ENCODE measurements around the gene NRL. TPM values are rescaled to one million over a fixed set of nuclear protein-coding genes. Genes with fewer than 3 reads are reported as not detected.

The NRL gene
- total RNA-seq, result 0.77 and 0.99 TPM in 2 replicates
- polyA plus RNA-seq, result 0.45 and 0.49 TPM in 2 replicates
- 0.49 and 0.60 TPM in 2 replicates for polyA plus RNA-seq (2012)
- polyA minus RNA-seq (ENCODE audit: low replicate concordance), result 1.0 and 2.6 TPM in 2 replicates

DNA sequence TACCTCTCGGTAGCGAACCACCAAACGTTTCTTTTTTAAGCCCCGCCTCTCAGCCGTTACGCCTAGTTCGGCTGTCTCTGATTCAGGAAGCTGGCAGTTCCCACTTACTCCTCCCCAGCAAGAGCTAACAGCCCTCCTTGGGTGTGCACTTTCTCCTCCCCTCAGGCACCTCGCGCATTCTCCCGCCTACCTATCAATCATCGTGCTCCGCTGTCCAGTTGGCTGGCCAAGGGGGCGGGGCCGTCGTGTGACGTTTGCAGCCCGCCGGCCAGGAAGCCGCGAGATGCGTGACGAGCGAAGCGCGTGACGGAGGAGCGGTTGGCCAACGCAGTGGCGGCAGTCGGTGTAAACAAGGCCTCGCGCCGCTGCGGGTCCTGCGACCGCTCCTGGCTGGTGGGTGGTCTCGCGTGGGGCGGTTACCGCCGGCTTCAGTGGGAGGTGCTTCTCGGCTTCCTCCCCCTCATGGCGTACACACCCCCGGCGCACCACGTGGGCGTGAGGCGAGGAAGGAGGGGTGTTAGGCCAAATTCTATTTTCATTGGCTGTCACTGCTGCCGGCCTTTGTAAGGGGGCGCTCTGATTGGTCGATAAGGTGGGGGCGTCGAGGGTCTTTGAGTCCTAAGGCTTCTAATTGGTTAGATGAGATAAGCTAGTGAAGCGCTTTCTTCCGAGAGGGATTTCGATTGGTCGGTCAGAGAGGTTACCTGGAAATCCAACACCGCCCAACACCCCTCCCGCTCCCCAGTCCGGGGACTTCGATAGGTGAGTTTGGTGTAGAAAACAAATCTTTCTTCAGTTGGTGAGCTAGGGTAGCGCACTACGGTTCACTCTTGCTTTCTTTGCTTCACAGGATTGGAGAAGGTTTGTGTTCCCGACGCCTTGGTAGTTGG lies at the start of gene NRL, which contains the start of gene DCAF11:
TSS of gene NRL (minus strand) at position 418 of the 890 bp plus-strand sequence. CDS start 32,101 bp downstream, outside the sequence.
TSS of gene DCAF11 (plus strand) at position 246 of the 890 bp plus-strand sequence. CDS start 818 bp downstream, outside the sequence.
- Histone ChIP-seq H4K20me1 (ENCODE audit: control insufficient read depth, extremely low read depth, insufficient read depth, low read length) (no peaks in the 10 kb centered on the region), H3K27me3 (ENCODE audit: control insufficient read depth, insufficient read depth, low read length) (no peaks in the 10 kb centered on the region), H3K4me1 (ENCODE audit: control insufficient read depth, extremely low read depth, insufficient read depth, low read length) (peaks cover 5% of the 10 kb centered on the region), H3K36me3 (ENCODE audit: control insufficient read depth, insufficient read depth, low read length) (no peaks in the 10 kb centered on the region), H2AFZ (ENCODE audit: low read length) (peak within 1 kb of the TSS; percentile 96), H3K9ac (ENCODE audit: insufficient read depth, low read length) (peak within 1 kb of the TSS; percentile 96), H3K27ac (ENCODE audit: insufficient read depth, low read length) (peak within 1 kb of the TSS; percentile 98), H3K4me2 (ENCODE audit: extremely low read depth, insufficient read depth, low read length) (peak within 1 kb of the TSS; percentile 100), H3K79me2 (ENCODE audit: control insufficient read depth, insufficient read depth, low read length) (no peaks in the 10 kb centered on the region), H3K9me3 (ENCODE audit: control insufficient read depth, insufficient read depth, low read depth, low read length) (no peaks in the 10 kb centered on the region), H3K4me3 (replicated peaks in 1 of 4; ENCODE audit: control extremely low read depth in 1 of 4, insufficient read depth in 1 of 4, low read depth in 3 of 4, low read length in 4 of 4) (peak within 1 kb of the TSS; percentile 39 to 96 (median 72))
- DNase-seq (ENCODE audit: low read depth in 2 of 2), result peak; percentile 100
- TF ChIP-seq, protein P1, sequence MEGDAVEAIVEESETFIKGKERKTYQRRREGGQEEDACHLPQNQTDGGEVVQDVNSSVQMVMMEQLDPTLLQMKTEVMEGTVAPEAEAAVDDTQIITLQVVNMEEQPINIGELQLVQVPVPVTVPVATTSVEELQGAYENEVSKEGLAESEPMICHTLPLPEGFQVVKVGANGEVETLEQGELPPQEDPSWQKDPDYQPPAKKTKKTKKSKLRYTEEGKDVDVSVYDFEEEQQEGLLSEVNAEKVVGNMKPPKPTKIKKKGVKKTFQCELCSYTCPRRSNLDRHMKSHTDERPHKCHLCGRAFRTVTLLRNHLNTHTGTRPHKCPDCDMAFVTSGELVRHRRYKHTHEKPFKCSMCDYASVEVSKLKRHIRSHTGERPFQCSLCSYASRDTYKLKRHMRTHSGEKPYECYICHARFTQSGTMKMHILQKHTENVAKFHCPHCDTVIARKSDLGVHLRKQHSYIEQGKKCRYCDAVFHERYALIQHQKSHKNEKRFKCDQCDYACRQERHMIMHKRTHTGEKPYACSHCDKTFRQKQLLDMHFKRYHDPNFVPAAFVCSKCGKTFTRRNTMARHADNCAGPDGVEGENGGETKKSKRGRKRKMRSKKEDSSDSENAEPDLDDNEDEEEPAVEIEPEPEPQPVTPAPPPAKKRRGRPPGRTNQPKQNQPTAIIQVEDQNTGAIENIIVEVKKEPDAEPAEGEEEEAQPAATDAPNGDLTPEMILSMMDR (conservative IDR thresholded peaks at IDR 0.05 in 1 of 2, IDR thresholded peaks at IDR 0.05 in 1 of 2; ENCODE audit: low read depth in 1 of 2, low read length in 2 of 2), result no peak
- TF ChIP-seq EZH2 (IDR thresholded peaks at IDR 0.05; ENCODE audit: low read length, missing control alignments), result no peak

DNA sequence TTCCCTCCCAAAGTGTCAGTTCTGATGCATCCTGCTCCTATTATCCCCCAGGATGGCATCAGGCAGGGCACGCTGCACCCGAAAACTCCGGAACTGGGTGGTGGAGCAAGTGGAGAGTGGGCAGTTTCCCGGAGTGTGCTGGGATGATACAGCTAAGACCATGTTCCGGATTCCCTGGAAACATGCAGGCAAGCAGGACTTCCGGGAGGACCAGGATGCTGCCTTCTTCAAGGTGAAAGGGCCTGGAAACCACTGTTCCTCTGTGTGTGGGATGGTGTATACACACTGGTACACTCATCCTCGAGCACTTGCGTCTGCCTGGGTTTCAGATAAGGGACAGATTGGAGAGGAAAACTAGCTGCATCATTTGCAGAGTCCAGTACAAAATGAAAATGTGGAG lies 47.3 kb upstream of the NRL start:
- peak in 1 of 2 donors; percentile 49 for DNase-seq (ENCODE audit: low read depth in 2 of 2)
- peaks cover 41% of the 10 kb centered on the region for H3K36me3 ChIP-seq (ENCODE audit: control insufficient read depth, insufficient read depth, low read length)
- peak overlapping the region; percentile 91 for H3K27ac ChIP-seq (ENCODE audit: insufficient read depth, low read length)
- H4K20me1 ChIP-seq (ENCODE audit: control insufficient read depth, extremely low read depth, insufficient read depth, low read length), result no peaks in the 10 kb centered on the region
- H3K79me2 ChIP-seq (ENCODE audit: control insufficient read depth, insufficient read depth, low read length), result peaks cover 19% of the 10 kb centered on the region
- H3K9ac ChIP-seq (ENCODE audit: insufficient read depth, low read length), result peak overlapping the region; percentile 67
- H3K4me1 ChIP-seq (ENCODE audit: control insufficient read depth, extremely low read depth, insufficient read depth, low read length), result peaks cover 10% of the 10 kb centered on the region
- TF ChIP-seq, protein P1 (conservative IDR thresholded peaks at IDR 0.05 in 1 of 2, IDR thresholded peaks at IDR 0.05 in 1 of 2; ENCODE audit: low read depth in 1 of 2, low read length in 2 of 2), result no peak
- TF ChIP-seq EZH2 (IDR thresholded peaks at IDR 0.05; ENCODE audit: low read length, missing control alignments), result no peak
- H3K9me3 ChIP-seq (ENCODE audit: control insufficient read depth, insufficient read depth, low read depth, low read length), result no peaks in the 10 kb centered on the region
- H3K4me2 ChIP-seq (ENCODE audit: extremely low read depth, insufficient read depth, low read length), result peak overlapping the region; percentile 89
- no peak overlapping the region for H2AFZ ChIP-seq (ENCODE audit: low read length)
- peak overlapping the region; percentile 68 to 100 (median 85) for H3K4me3 ChIP-seq (replicated peaks in 1 of 4; ENCODE audit: control extremely low read depth in 1 of 4, insufficient read depth in 1 of 4, low read depth in 3 of 4, low read length in 4 of 4)
- H3K27me3 ChIP-seq (ENCODE audit: control insufficient read depth, insufficient read depth, low read length), result no peaks in the 10 kb centered on the region

All from fibroblast of lung (primary cell).